Glutamatergic neuron (in vitro differentiated cells): ENCODE results near the gene COL15A1. TPM values are rescaled to one million over a fixed set of nuclear protein-coding genes. Genes with fewer than 3 reads are reported as not detected.
"Not testable (repeated sequence)": the region's sequence is repeated elsewhere in the genome, so short reads cannot be mapped to it uniquely, and the experiment has no call there.

Experiments
- DNase-seq: peaks from one replicate; pipeline ENCODE4 v3.0.0; 2022
- H3K27ac Mint-ChIP-seq: one replicate; pipeline ENCODE4 v1.8.0; 2020; ENCODE audit warnings: mild to moderate bottlenecking, mixed read lengths, inconsistent platforms; ENCODE audit not compliant: unreplicated experiment
- H3K27me3 Mint-ChIP-seq: one replicate; pipeline ENCODE4 v1.8.0; 2020; ENCODE audit warnings: mild to moderate bottlenecking, moderate library complexity, mixed read lengths, inconsistent platforms; ENCODE audit not compliant: unreplicated experiment
- H3K36me3 Mint-ChIP-seq: one replicate; pipeline ENCODE4 v1.8.0; 2020; ENCODE audit warnings: mild to moderate bottlenecking, mixed read lengths, inconsistent platforms; ENCODE audit not compliant: unreplicated experiment
- H3K4me1 Mint-ChIP-seq: one replicate; pipeline ENCODE4 v1.8.0; 2020; ENCODE audit warnings: mild to moderate bottlenecking, low read depth, mixed read lengths, inconsistent platforms; ENCODE audit not compliant: unreplicated experiment
- H3K4me3 Mint-ChIP-seq: one replicate; pipeline ENCODE4 v1.8.0; 2020; ENCODE audit warnings: mild to moderate bottlenecking, mixed read lengths, inconsistent platforms; ENCODE audit not compliant: unreplicated experiment
- H3K9me3 Mint-ChIP-seq: one replicate; pipeline ENCODE4 v1.8.0; 2020; ENCODE audit warnings: mild to moderate bottlenecking, moderate library complexity, mixed read lengths, inconsistent platforms; ENCODE audit not compliant: unreplicated experiment
- total RNA-seq: library from RNA; stranded (reverse); fragmentation: NEBNext Ultra II Directional; extraction: Animal tissue kit (Norgen Biotek cat#: 25700); gene quantifications from one replicate; pipeline ENCODE4 v1.2.1, GENCODE V29; 2021; ENCODE audit not compliant: unreplicated experiment
- TF ChIP-seq, protein P1 (sequence below): fragments of 200-600 bp; sonication (generic); IDR thresholded peaks from one replicate; pipeline ENCODE4 v1.5.0; 2021; ENCODE audit not compliant: partially characterized antibody, unreplicated experiment

COL15A1 gene
- total RNA-seq, 1 donor from 2014 or later = not detected

DNA sequence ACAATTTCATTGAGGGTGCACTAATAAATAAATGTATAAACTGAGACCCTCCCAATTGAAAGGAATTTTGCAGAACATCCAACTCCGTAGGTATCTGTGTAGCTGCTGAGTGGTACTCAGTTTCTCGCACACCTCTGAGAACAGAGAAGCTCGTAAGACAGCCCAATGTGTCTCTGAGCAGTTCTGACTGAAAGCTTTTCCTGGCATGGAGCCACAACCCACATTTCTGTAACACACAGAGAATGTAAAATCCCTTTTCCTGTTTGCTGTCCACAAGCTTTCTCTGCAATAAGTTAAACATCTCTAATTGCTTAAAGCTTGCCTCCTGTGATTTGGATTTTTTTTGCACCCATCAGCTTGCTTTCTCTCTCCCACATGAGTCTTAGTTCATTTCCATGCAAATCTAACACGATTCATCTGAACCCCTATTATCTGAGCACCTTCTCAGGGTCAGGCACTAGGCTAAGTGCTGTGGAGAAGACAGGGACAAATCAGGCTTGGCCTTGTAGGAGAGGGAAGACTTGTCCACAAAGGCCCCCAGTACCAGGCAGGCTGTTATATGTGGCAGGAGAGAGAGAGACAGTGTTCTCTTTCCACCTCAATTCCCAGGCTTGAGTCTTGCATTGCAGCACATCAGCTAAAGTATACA is 44.2 kb upstream of the COL15A1 start:
- TF ChIP-seq, protein P1, sequence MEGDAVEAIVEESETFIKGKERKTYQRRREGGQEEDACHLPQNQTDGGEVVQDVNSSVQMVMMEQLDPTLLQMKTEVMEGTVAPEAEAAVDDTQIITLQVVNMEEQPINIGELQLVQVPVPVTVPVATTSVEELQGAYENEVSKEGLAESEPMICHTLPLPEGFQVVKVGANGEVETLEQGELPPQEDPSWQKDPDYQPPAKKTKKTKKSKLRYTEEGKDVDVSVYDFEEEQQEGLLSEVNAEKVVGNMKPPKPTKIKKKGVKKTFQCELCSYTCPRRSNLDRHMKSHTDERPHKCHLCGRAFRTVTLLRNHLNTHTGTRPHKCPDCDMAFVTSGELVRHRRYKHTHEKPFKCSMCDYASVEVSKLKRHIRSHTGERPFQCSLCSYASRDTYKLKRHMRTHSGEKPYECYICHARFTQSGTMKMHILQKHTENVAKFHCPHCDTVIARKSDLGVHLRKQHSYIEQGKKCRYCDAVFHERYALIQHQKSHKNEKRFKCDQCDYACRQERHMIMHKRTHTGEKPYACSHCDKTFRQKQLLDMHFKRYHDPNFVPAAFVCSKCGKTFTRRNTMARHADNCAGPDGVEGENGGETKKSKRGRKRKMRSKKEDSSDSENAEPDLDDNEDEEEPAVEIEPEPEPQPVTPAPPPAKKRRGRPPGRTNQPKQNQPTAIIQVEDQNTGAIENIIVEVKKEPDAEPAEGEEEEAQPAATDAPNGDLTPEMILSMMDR = no peak
- no peaks in the 10 kb centered on the region for H3K27me3 Mint-ChIP-seq
- no peaks in the 10 kb centered on the region for H3K9me3 Mint-ChIP-seq
- no peak for DNase-seq
- H3K4me1 Mint-ChIP-seq = peaks cover under 1% of the 10 kb centered on the region
- no peaks in the 10 kb centered on the region for H3K36me3 Mint-ChIP-seq
- H3K4me3 Mint-ChIP-seq = no peak overlapping the region
- H3K27ac Mint-ChIP-seq = no peak overlapping the region

DNA sequence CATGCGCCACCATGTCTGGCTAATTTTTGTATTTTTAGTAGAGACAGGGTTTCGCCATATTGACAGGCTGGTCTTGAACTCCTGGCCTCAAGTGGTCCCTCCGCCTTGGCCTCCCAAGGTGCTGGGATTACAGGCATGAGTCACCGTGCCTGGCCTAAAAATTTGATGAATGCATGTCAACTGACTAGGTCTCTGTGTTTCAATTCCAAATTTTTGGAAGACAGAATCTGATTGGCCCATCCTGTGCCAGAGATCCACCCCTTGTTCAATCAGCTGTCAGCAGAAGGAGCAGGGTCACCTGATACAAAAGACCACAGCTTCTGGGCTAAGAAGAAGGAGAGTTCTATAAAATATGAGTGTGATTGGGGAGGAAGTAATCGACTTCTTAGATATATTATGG is 43.5 kb upstream of the COL15A1 start:
- Mint-ChIP-seq H3K9me3 (no peaks in the 10 kb centered on the region), H3K4me3 (no peak overlapping the region), H3K27me3 (no peaks in the 10 kb centered on the region), H3K27ac (no peak overlapping the region), H3K4me1 (no peaks in the 10 kb centered on the region), H3K36me3 (no peaks in the 10 kb centered on the region)
- TF ChIP-seq, protein P1 = no peak
- no peak for DNase-seq

DNA sequence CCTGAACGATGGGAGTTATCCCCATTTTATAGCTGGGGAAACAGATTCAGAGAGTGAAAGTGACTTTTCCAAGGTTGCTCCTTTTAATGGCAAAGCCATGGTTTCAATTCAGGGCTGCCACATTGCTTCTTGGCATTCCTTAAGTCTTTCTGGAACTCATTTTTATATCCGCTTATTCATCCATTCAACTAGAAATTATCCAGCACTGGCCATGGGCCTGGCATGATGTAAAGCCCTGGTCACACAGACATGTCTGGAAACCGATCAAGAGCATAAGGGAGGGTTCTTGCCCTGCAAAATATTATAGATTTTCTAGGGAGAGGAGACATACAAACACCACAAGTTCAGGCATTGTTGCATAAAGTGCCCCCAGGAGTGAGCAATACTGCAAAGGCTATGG is 43.0 kb upstream of the COL15A1 start:
- no peaks in the 10 kb centered on the region for H3K4me1 Mint-ChIP-seq
- no peak overlapping the region for H3K4me3 Mint-ChIP-seq
- no peak overlapping the region for H3K27ac Mint-ChIP-seq
- no peaks in the 10 kb centered on the region for H3K9me3 Mint-ChIP-seq
- TF ChIP-seq, protein P1 = no peak
- no peak for DNase-seq
- no peaks in the 10 kb centered on the region for H3K27me3 Mint-ChIP-seq
- no peaks in the 10 kb centered on the region for H3K36me3 Mint-ChIP-seq

DNA sequence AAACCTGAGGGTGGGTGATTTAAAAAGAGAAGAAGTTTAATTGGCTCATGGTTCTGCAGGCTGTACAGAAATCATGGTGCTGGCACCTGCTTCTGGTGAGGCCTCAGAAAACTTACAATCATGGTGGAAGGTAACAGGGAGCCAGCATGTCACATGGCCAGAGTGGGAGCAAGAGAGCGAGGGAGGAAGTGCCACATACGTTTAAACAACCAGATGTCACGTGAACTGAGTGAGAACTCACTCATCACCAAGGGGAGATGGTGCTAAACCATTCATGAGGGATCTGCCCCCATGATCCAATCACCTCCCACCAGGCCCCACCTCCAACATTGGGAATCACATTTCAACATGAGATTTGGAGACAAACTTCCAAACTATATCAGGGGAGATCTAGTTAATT is 41.9 kb upstream of the COL15A1 start:
- H3K9me3 Mint-ChIP-seq, H3K27ac Mint-ChIP-seq, H3K36me3 Mint-ChIP-seq, DNase-seq, H3K4me1 Mint-ChIP-seq, H3K4me3 Mint-ChIP-seq, H3K27me3 Mint-ChIP-seq: not testable (repeated sequence)

DNA sequence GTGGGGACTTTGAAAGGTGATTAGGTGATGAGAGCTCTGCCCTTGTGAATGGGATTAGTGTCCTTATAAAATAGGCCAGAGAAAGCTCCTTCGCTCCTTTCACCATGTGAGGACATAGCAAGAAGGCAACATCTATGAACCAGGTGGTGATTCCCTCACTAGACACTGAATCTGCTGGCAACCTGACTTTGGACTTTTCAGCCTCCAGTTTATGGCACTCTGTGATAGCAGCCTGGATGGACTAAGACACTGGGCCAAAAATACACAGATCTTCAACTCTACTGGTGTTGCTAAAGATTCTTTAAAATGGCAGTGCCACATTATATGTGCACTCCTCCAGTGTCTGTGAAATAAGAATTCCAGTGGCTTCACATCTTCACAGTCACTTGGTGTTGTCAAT is 41.2 kb upstream of the COL15A1 start:
- TF ChIP-seq, protein P1 = no peak
- no peaks in the 10 kb centered on the region for H3K36me3 Mint-ChIP-seq
- H3K4me3 Mint-ChIP-seq = no peak overlapping the region
- no peak for DNase-seq
- no peaks in the 10 kb centered on the region for H3K27me3 Mint-ChIP-seq
- H3K27ac Mint-ChIP-seq = no peak overlapping the region
- H3K9me3 Mint-ChIP-seq = no peaks in the 10 kb centered on the region
- no peaks in the 10 kb centered on the region for H3K4me1 Mint-ChIP-seq
